Measurements from ENCODE around the gene FAAP100. TPM values are rescaled to one million over a fixed set of nuclear protein-coding genes. Genes with fewer than 3 reads are reported as not detected.
A peak's percentile ranks its signal among the peaks of the same experiment; 100 is the strongest.

The FAAP100 gene
- total RNA-seq, 2 donors from 2014 or later = 11.6 to 15.7 TPM

GRCh38 chr17:81557276-81558114 is 5.3 kb upstream of the FAAP100 start:
- DNase-seq (peak; percentile 20), ATAC-seq (peak in 1 of 2 donors; percentile 8)
- intact Hi-C loops (cut with DNase I) = no loop called here

DNA sequence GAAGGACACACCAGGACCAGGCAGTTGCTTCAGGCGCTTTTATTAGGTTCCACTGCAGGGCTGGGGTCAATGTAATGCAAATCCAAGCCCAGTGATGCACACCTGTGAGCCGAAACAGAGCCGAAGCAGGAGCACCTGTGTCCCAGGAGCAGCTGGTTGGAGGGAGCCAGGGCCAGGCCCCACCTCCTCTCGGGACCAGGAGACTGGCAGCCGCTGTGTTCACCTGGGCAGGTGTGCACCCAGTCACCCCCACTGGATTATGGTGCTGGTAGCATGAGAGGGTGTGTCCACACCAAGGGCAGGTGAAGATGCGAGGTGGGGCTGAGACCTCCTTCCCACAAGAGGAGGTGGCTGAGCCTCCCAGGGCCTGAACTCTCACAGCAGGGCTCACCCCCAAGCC is 4.7 kb upstream of the FAAP100 start:
- ATAC-seq (no peak), DNase-seq (no peak)
- intact Hi-C loops (cut with DNase I) = no loop called here

DNA sequence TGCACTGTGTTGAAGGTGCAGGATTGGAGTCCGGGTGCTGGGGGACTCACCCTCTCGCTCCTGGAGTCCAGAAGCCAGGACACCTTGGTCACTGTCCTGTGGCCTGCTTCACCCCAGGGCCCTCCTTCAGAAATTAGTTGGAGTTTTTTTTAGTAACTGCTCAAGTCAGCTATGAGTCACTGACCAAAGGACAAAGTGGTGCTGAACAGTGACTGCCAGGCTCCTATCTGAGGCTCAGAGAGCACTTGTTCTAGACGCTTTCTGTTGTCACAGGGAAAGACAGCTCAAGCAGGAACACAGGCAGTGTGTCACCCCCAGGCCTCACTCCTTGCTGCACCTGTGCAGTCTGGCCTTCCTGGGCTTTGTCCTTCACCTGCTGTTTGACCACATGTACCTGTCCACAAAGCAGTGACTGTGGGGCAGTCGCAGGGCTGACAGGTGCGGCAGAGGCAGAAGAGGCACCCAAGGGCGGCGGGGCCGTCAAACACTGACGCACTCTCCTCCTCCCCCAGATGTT is 4.1 kb upstream of the FAAP100 start:
- ATAC-seq (peak in 1 of 2 donors; percentile 18), DNase-seq (peak; percentile 18)
- intact Hi-C loops (cut with DNase I) = no loop called here

DNA sequence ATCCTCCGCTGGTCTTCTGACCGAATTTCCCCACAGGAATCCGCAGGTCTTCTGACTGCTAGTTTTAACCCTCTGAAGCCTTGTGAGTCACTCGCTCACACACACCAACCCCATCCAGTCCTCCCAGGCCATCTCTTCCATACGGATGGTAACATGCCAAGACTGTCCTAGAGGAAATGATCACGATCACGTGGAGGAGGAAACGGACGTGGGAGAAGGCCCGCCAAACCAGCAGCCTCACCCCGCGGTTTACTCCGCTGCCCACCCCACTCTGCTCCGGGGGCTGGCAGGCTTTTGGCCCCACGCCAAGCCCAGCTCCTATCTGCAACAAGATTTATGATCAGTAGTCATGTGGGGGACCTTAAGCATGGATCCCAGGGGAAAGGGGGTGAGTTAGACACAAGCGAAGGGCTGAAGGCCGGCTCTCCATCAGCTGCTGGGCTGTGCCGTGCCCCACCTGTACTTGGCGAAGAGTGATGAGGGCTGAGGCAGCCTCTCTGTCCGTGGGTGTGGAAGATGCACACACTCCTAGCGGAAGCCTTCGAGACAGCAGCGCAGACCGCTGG is 1.5 kb upstream of the FAAP100 start:
- intact Hi-C loops (cut with DNase I) = loop anchor here in 1 of 2 donors (5.0 kb wide), 1 partner anchor 36 kb away; no protein-coding TSS in a partner anchor
- DNase-seq (peak; percentile 49), ATAC-seq (peak; percentile 3 to 8)

- ATAC-seq (peak; percentile 71), DNase-seq (peak; percentile 82)
- intact Hi-C loops (cut with DNase I) = loop anchor here in 1 of 2 donors (5.0 kb wide), 1 partner anchor 36 kb away; no protein-coding TSS in a partner anchor
These were observed 964 bp upstream of the FAAP100 start for GRCh38 chr17:81553018-81553615.

GRCh38 chr17:81551458-81552243 is 502 bp downstream of the FAAP100 start:
- DNase-seq (peak; percentile 43), ATAC-seq (peak; percentile 21 to 27)
- intact Hi-C loops (cut with DNase I) = loop anchor here in 1 of 2 donors (5.0 kb wide), 1 partner anchor 34 kb away; no protein-coding TSS in a partner anchor

DNA sequence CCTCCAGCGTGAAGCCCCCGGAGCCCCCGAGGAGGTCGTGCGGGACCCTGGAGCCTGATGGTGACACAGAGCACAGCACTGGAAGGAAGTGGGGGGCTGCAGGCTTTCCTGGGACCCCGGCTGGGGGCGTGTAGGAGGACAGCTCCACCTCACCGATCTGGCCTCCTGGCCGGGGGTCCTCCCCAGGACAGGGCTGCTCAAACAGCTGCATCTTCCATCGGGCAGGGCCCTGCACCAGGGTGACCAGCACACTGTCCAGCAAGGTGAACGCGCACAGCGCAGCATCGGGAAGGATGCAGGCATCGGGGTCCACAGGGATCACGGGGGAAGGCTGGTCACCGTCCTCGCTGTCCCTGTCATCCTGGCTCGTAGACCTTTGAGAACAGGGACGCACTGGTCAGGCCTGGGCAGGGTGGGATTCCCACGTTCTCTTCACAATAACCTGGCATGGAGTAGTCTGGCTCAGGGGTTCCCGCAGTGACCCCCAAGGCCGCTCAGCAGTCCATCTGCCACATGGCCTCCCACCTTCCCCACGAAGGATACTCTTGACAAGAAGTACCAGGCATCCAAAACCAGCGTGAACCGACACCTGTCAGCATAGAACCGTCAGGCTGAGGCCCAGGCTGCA is 1.2 kb downstream of the FAAP100 start:
- intact Hi-C loops (cut with DNase I) = loop anchor here in 1 of 2 donors (5.0 kb wide), 1 partner anchor 34 kb away; no protein-coding TSS in a partner anchor
- peak; percentile 24 for DNase-seq
- ATAC-seq = no peak

- ATAC-seq = no peak
- no peak for DNase-seq
- intact Hi-C loops (cut with DNase I) = loop anchor here in 1 of 2 donors (5.0 kb wide), 1 partner anchor 33 kb away; no protein-coding TSS in a partner anchor
These were observed 1.9 kb downstream of the FAAP100 start for GRCh38 chr17:81550285-81550684.

GRCh38 chr17:81549826-81550225 is 2.3 kb downstream of the FAAP100 start:
- intact Hi-C loops (cut with DNase I) = loop anchor here in 1 of 2 donors (5.0 kb wide), 1 partner anchor 33 kb away; no protein-coding TSS in a partner anchor
- no peak for DNase-seq
- ATAC-seq = no peak

GRCh38 chr17:81549031-81549557 is 3.1 kb downstream of the FAAP100 start:
- DNase-seq (peak; percentile 37), ATAC-seq (no peak)
- intact Hi-C loops (cut with DNase I) = no loop called here

- intact Hi-C loops (cut with DNase I) = no loop called here
- ATAC-seq (no peak), DNase-seq (peak; percentile 20)
These were observed 4.6 kb downstream of the FAAP100 start for GRCh38 chr17:81547614-81547982.

GRCh38 chr17:81546906-81547613 is 5.1 kb downstream of the FAAP100 start:
- DNase-seq = peak; percentile 29

DNA sequence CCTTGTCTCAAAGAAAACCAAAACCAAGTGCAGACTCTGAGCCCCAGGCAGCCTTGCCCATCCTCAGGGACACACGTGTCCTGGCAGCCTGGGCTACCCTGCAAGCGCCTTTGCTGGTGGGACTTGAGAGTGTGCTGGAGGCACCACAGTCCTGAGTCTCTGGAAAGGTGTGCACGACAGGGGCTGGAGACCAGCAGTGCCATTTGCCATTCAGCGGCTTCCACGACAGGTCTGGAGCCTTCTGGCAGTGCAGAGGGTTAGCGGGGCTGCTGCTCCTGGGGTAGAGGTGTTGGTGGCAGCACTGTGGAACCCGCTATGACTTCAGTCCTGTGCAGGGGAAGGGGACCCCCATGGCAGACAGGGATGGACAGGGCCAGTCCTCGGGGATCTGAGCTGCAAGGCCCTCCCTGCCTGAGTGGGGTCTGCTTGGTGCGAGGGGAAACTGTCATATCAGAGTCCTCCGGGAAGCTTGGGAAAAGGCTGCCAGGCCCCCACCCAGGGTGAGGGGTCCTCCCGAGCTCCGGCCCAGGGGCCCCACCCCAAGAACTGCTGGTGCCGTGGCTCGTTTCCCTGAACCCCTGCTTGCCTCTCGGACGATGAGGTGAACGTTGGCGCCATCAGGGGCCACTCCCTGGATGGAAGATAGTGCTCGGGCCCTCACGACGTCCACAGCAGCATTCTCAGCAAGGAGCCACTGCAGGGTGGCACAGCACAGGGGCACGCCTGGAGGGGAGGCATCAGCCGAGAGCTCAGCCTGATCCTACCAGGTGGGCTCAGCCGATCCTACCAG is 6.8 kb downstream of the FAAP100 start:
- intact Hi-C loops (cut with DNase I) = no loop called here
- no peak for DNase-seq
- no peak for ATAC-seq

More at GRCh38 chr17:81546906-81547613, 5.1 kb downstream of the FAAP100 start:
- intact Hi-C loops (cut with DNase I) = no loop called here
- ATAC-seq = no peak

- intact Hi-C loops (cut with DNase I) = no loop called here
- ATAC-seq (no peak), DNase-seq (no peak)
These were observed 7.7 kb downstream of the FAAP100 start for GRCh38 chr17:81544281-81544974.

- intact Hi-C loops (cut with DNase I) = no loop called here
- ATAC-seq = no peak
- DNase-seq = no peak
These were observed 8.4 kb downstream of the FAAP100 start for GRCh38 chr17:81543756-81544155.

GRCh38 chr17:81543339-81543675 is 8.8 kb downstream of the FAAP100 start:
- intact Hi-C loops (cut with DNase I) = no loop called here
- DNase-seq (peak; percentile 32), ATAC-seq (peak; percentile 35 to 55)
